ENCODE results near the gene ANGPTL5. TPM values are rescaled to one million over a fixed set of nuclear protein-coding genes. Genes with fewer than 3 reads are reported as not detected.
A peak's percentile ranks its signal among the peaks of the same experiment; 100 is the strongest.
"Not testable (repeated sequence)": the region's sequence is repeated elsewhere in the genome, so short reads cannot be mapped to it uniquely, and the experiment has no call there.

The ANGPTL5 gene
- polyA plus RNA-seq, 1 experiment, result not detected

DNA sequence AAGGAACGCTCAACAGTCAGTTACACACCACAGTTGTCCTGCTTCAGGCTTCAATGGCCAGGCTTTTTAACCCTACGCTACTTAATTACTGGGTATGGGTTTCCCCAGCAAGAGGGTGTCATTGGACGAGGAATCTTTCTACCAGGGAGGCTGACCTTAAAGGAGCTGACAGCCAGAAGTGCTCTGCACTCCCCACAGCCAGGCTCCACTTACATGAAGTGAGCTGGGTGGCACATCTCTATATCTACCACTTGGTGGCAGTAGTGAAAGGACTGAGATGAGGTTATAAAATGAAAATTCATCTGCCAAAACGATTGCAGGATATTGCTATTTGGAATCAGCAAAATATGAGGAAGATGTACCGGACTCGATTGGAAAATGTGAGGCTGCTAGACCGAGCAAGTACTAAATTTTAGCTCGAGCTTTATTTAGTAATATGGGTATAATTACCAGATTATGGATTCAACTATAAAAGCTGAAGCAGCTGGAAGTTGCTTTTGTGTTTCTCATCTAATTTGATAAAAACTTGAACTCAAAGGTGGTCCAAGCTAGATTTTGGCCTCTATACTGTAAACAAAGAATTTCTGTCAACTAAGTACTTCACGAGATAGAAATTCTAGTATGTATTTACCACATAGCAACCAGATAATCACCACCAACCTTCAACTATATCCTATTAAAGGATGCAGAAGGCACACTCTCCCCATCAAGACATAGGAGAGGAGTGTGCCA lies 55.5 kb downstream of the ANGPTL5 start:
- no peak for DNase-seq (ENCODE audit: low read depth, low spot score)
- H3K9me3 ChIP-seq (ENCODE audit: control insufficient read depth, insufficient read depth, low read length), result no peaks in the 10 kb centered on the region
- H3K27ac ChIP-seq (ENCODE audit: low read depth, low read length), result no peak overlapping the region
- no peak overlapping the region for H3K4me3 ChIP-seq (ENCODE audit: low read depth, low read length)
- H3K27me3 ChIP-seq (ENCODE audit: control insufficient read depth, insufficient read depth, low read length), result no peaks in the 10 kb centered on the region
- CTCF ChIA-PET, result interaction anchor here (0.5 to 6.5 kb wide), 74 partner anchors 9 to 808 kb away, joined by 3 to 370 read pairs (median 4); partner anchors contain the start of genes ANGPTL5 and CEP126
- POLR2A ChIA-PET, result no interaction called here
- TF ChIP-seq, protein P1, sequence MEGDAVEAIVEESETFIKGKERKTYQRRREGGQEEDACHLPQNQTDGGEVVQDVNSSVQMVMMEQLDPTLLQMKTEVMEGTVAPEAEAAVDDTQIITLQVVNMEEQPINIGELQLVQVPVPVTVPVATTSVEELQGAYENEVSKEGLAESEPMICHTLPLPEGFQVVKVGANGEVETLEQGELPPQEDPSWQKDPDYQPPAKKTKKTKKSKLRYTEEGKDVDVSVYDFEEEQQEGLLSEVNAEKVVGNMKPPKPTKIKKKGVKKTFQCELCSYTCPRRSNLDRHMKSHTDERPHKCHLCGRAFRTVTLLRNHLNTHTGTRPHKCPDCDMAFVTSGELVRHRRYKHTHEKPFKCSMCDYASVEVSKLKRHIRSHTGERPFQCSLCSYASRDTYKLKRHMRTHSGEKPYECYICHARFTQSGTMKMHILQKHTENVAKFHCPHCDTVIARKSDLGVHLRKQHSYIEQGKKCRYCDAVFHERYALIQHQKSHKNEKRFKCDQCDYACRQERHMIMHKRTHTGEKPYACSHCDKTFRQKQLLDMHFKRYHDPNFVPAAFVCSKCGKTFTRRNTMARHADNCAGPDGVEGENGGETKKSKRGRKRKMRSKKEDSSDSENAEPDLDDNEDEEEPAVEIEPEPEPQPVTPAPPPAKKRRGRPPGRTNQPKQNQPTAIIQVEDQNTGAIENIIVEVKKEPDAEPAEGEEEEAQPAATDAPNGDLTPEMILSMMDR (IDR thresholded peaks at IDR 0.05; ENCODE audit: low read depth, low read length), result peak; percentile 83

DNA sequence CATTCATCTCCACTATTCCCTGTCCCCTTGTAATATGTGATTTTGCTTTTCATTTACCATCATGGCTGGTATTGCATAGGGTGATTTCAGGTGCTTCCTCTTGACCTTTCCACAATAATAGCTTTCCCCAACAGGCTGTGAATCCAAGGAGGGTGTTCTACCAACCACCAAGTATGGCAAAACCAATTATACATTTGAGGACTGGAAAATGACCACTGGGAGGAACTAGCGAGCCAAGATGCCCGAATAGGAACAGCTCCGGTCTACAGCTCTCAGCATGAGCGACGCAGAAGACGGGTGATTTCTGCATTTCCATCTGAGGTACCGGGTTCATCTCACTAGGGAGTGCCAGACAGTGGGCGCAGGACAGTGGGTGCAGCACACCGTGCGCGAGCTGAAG lies 64.1 kb downstream of the ANGPTL5 start:
- TF ChIP-seq, protein P1 (IDR thresholded peaks at IDR 0.05; ENCODE audit: low read depth, low read length), result 0 out of 2 replicates have a peak, but pooled peaks have one; percentile 19
- CTCF ChIA-PET, result interaction anchor here (1.6 to 2.2 kb wide), 3 partner anchors 9 to 397 kb away, joined by 3 to 18 read pairs (median 12); no protein-coding TSS in a partner anchor
- H3K27ac ChIP-seq (ENCODE audit: low read depth, low read length); H3K9me3 ChIP-seq (ENCODE audit: control insufficient read depth, insufficient read depth, low read length); H3K27me3 ChIP-seq (ENCODE audit: control insufficient read depth, insufficient read depth, low read length); POLR2A ChIA-PET; DNase-seq (ENCODE audit: low read depth, low spot score); H3K4me3 ChIP-seq (ENCODE audit: low read depth, low read length): not testable (repeated sequence)

DNA sequence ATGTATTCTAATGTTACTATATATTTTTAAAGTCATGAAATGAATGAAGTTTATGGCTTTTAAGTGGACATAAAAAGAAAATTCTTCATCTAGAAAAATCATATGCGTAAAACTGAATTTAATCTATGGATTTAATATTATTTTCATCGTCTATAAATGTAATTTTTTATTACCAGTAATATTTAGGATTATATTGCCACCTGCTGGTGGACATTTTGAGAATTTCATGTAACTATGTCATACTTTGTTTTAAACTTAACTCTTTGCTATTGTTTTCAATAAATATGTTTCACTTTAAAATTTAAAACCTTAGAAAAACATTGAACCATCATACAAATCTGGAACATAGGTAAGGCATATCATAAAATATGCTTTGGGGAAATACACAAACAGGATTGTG lies 68.1 kb downstream of the ANGPTL5 start:
- Histone ChIP-seq H3K27me3 (ENCODE audit: control insufficient read depth, insufficient read depth, low read length) (no peaks in the 10 kb centered on the region), H3K9me3 (ENCODE audit: control insufficient read depth, insufficient read depth, low read length) (peaks cover 5% of the 10 kb centered on the region; the same call in 1 of the 2 replicates), H3K4me3 (ENCODE audit: low read depth, low read length) (no peak overlapping the region), H3K27ac (ENCODE audit: low read depth, low read length) (no peak overlapping the region)
- TF ChIP-seq, protein P1 (IDR thresholded peaks at IDR 0.05; ENCODE audit: low read depth, low read length), result peak; percentile 32; the same call in 1 of the 2 replicates
- no peak for DNase-seq (ENCODE audit: low read depth, low spot score)
- POLR2A ChIA-PET, result no interaction called here
- CTCF ChIA-PET, result interaction anchor here (1.0 to 3.5 kb wide), 15 partner anchors 13 to 458 kb away, joined by 3 to 186 read pairs (median 6); no protein-coding TSS in a partner anchor

GRCh38 chr11:101844608-101845007 lies 71.7 kb downstream of the ANGPTL5 start:
- TF ChIP-seq, protein P1 (IDR thresholded peaks at IDR 0.05; ENCODE audit: low read depth, low read length), result no peak
- H3K9me3 ChIP-seq (ENCODE audit: control insufficient read depth, insufficient read depth, low read length), result no peaks in the 10 kb centered on the region
- H3K27ac ChIP-seq (ENCODE audit: low read depth, low read length), result no peak overlapping the region
- H3K4me3 ChIP-seq (ENCODE audit: low read depth, low read length), result no peak overlapping the region
- ChIA-PET CTCF (no interaction called here), POLR2A (no interaction called here)
- H3K27me3 ChIP-seq (ENCODE audit: control insufficient read depth, insufficient read depth, low read length), result no peaks in the 10 kb centered on the region
- no peak for DNase-seq (ENCODE audit: low read depth, low spot score)

DNA sequence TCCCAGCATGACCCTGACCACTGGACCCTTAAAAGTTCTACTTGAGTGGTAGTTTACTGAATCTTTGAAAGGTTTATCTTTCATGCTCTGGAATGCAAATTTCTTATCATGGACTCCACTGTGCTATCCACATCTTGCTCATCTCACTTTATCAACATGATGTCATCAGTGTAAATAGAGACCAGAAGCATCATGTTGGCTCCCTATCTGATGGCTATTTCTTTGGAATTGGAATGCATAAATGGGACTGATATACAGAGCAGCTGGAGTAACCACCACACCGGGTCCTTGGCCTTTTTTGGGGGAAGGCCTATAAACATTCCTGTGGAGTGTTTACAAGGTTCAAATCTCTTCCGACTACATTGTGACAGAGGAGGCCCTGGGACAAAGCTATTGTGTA lies 75.6 kb downstream of the ANGPTL5 start:
- TF ChIP-seq, protein P1 (IDR thresholded peaks at IDR 0.05; ENCODE audit: low read depth, low read length), result no peak
- Histone ChIP-seq H3K4me3 (ENCODE audit: low read depth, low read length) (no peak overlapping the region), H3K27ac (ENCODE audit: low read depth, low read length) (peak overlapping the region; percentile 21), H3K9me3 (ENCODE audit: control insufficient read depth, insufficient read depth, low read length) (no peaks in the 10 kb centered on the region), H3K27me3 (ENCODE audit: control insufficient read depth, insufficient read depth, low read length) (no peaks in the 10 kb centered on the region)
- CTCF ChIA-PET, result interaction anchor here (0.6 to 2.1 kb wide), 2 partner anchors 137 to 383 kb away, joined by 3 to 9 read pairs; no protein-coding TSS in a partner anchor
- POLR2A ChIA-PET, result no interaction called here
- no peak for DNase-seq (ENCODE audit: low read depth, low spot score)
